IPS-NIHi7 (cell line): ENCODE measurements around the gene IFT122.
A peak's percentile ranks its signal among the peaks of the same experiment; 100 is the strongest.

ENCODE experiments used
- DNase-seq: peaks from one replicate; pipeline ENCODE4 v3.0.0; 2012; ENCODE audit warnings: mixed read lengths; ENCODE audit errors: extremely low spot score

Gene IFT122

GRCh38 chr3:129434140-129434539, 5.9 kb upstream of the IFT122 start:
- no peak for DNase-seq

- no peak for DNase-seq
Measured at GRCh38 chr3:129435367-129435766, 4.7 kb upstream of the IFT122 start.

GRCh38 chr3:129439226-129439816, 703 bp upstream of the IFT122 start:
- DNase-seq, result peak; percentile 30

- no peak for DNase-seq
Measured at GRCh38 chr3:129440618-129441190, 680 bp downstream of the IFT122 start.

- no peak for DNase-seq
Measured at GRCh38 chr3:129441215-129441614, 1.2 kb downstream of the IFT122 start.

GRCh38 chr3:129441782-129442181, 1.8 kb downstream of the IFT122 start:
- no peak for DNase-seq

- DNase-seq, result no peak
Measured at GRCh38 chr3:129442486-129442885, 2.5 kb downstream of the IFT122 start.

GRCh38 chr3:129442947-129443346, 2.9 kb downstream of the IFT122 start:
- no peak for DNase-seq

GRCh38 chr3:129445471-129445870, 5.4 kb downstream of the IFT122 start:
- DNase-seq, result no peak

- DNase-seq, result no peak
Measured at GRCh38 chr3:129446926-129447325, 6.9 kb downstream of the IFT122 start.

- DNase-seq, result no peak
Measured at GRCh38 chr3:129448186-129448895, 8.3 kb downstream of the IFT122 start.

- DNase-seq, result no peak
Measured at GRCh38 chr3:129449279-129450115, 9.5 kb downstream of the IFT122 start.

GRCh38 chr3:129453732-129454131, 13.7 kb downstream of the IFT122 start:
- DNase-seq, result no peak

GRCh38 chr3:129460155-129460554, 20.1 kb downstream of the IFT122 start:
- DNase-seq, result no peak

GRCh38 chr3:129460572-129460971, 20.5 kb downstream of the IFT122 start:
- DNase-seq, result no peak

- no peak for DNase-seq
Measured at GRCh38 chr3:129461022-129461421, 21.0 kb downstream of the IFT122 start.

GRCh38 chr3:129461461-129462146, 21.6 kb downstream of the IFT122 start:
- no peak for DNase-seq

GRCh38 chr3:129462361-129462968, 22.4 kb downstream of the IFT122 start:
- no peak for DNase-seq

GRCh38 chr3:129463094-129463493, 23.1 kb downstream of the IFT122 start:
- DNase-seq, result no peak

- DNase-seq, result no peak
Measured at GRCh38 chr3:129463716-129464115, 23.7 kb downstream of the IFT122 start.

- no peak for DNase-seq
Measured at GRCh38 chr3:129467932-129468331, 27.9 kb downstream of the IFT122 start.
